HepG2 (cell line): ENCODE measurements around the gene ZSCAN1. TPM values are rescaled to one million over a fixed set of nuclear protein-coding genes. Genes with fewer than 3 reads are reported as not detected.

ENCODE experiments used
- ATF3 ChIP-seq: sonication (generic); formaldehyde crosslinking; IDR thresholded peaks from 2 replicates; pipeline ENCODE4 v1.4.0; 2020; ENCODE audit warnings: missing genetic modification reagents
- FUBP1 ChIP-seq: sonication (generic); formaldehyde crosslinking; IDR thresholded peaks from 2 replicates; pipeline ENCODE4 v1.5.1; 2020; ENCODE audit warnings: missing genetic modification reagents, mild to moderate bottlenecking, borderline replicate concordance
- GMEB2 ChIP-seq: IDR thresholded peaks from 2 replicates; pipeline ENCODE4 v1.6.1; 2016; ENCODE audit warnings: missing biosample characterization, missing genetic modification reagents, low read depth
- GTF3A ChIP-seq: sonication (generic); formaldehyde crosslinking; conservative IDR thresholded peaks from 2 replicates; pipeline ENCODE4 v1.4.0; 2020; ENCODE audit warnings: mild to moderate bottlenecking, missing genetic modification reagents
- IRF1 ChIP-seq: sonication (generic); formaldehyde crosslinking; IDR thresholded peaks from 2 replicates; pipeline ENCODE4 v1.4.0; 2020; ENCODE audit warnings: low read depth, mild to moderate bottlenecking, missing genetic modification reagents
- NCOA2 ChIP-seq: sonication (generic); formaldehyde crosslinking; IDR thresholded peaks from 2 replicates; pipeline ENCODE4 v1.8.0; 2022; ENCODE audit warnings: inconsistent platforms
- NFYB ChIP-seq: sonication (generic); formaldehyde crosslinking; IDR thresholded peaks from 2 replicates; pipeline ENCODE4 v1.4.0; 2020; ENCODE audit warnings: missing genetic modification reagents
- SAFB2 ChIP-seq: sonication (generic); formaldehyde crosslinking; IDR thresholded peaks from 2 replicates; pipeline ENCODE4 v1.5.1; 2020; ENCODE audit warnings: missing genetic modification reagents, low read depth, mild to moderate bottlenecking, borderline replicate concordance
- ZC3H13 ChIP-seq: sonication (generic); formaldehyde crosslinking; IDR thresholded peaks from 2 replicates; pipeline ENCODE4 v1.8.1; 2023; ENCODE audit warnings: mild to moderate bottlenecking, missing genetic modification reagents, moderate library complexity
- ZFP37 ChIP-seq: sonication (generic); formaldehyde crosslinking; IDR thresholded peaks from 2 replicates; pipeline ENCODE4 v1.4.0; 2020; ENCODE audit warnings: missing genetic modification reagents, borderline replicate concordance
- ZNF234 ChIP-seq: sonication (generic); formaldehyde crosslinking; conservative IDR thresholded peaks from 2 replicates; pipeline ENCODE4 v1.5.1; 2020; ENCODE audit warnings: mild to moderate bottlenecking, missing genetic modification reagents
- ZNF260 ChIP-seq: sonication (generic); formaldehyde crosslinking; IDR thresholded peaks from 2 replicates; pipeline ENCODE4 v1.4.0; 2020; ENCODE audit warnings: missing genetic modification reagents, low read depth, mild to moderate bottlenecking, borderline replicate concordance
- ZNF503 ChIP-seq: sonication (generic); formaldehyde crosslinking; IDR thresholded peaks from 2 replicates; pipeline ENCODE4 v1.4.0; 2020; ENCODE audit warnings: missing genetic modification reagents
- polyA plus RNA-seq, 8 experiments: library from polyadenylated mRNA; depleted of rRNA in 3 of 8; stranded (reverse) in 7 of 8; unstranded in 1 of 8; fragments of >200 nt; fragmentation: Illumina TruSeq in 4 of 8; extraction: Trizol in 4 of 8; gene quantifications; 2 replicates each; pipeline versions ENCODE4 v1.2.1 to v1.2.3, GENCODE V29; 2011 to 2016; ENCODE audit warnings: low read depth in 4 of 8, missing spikeins in 1 of 8, mixed read lengths in 1 of 8; ENCODE audit not compliant: insufficient read depth in 1 of 8
- total RNA-seq, 5 experiments: library from RNA; depleted of rRNA; stranded (reverse); fragments of >200 nt; fragmentation: Illumina TruSeq; extraction: Trizol; gene quantifications; 2 replicates each; pipeline ENCODE4 v1.2.3, GENCODE V29; 2016; ENCODE audit warnings: low read depth in 1 of 5
- TF ChIP-seq, protein P1 (sequence below): sonication (generic); formaldehyde crosslinking; IDR thresholded peaks from 2 replicates; pipeline ENCODE4 v1.4.0; 2020; ENCODE audit warnings: missing genetic modification reagents
- TF ChIP-seq, protein P2 (sequence below): sonication (generic); formaldehyde crosslinking; conservative IDR thresholded peaks from 2 replicates; pipeline ENCODE4 v1.8.0; 2022; ENCODE audit warnings: mild to moderate bottlenecking, moderate library complexity, missing genetic modification reagents
- TF ChIP-seq, protein P3 (sequence below): fragments of 450-650 bp; IDR thresholded peaks from 2 replicates; pipeline ENCODE4 v1.6.1; 2017; ENCODE audit warnings: mild to moderate bottlenecking

Gene ZSCAN1
- total and polyA plus RNA-seq, 2 of the 13 experiments (the other 11 are each of a cell fraction or from before 2014, with no cell fraction given) = not detected

GRCh38 chr19:58038688-58039204 is 4.9 kb downstream of the ZSCAN1 start (continued):
- TF ChIP-seq, protein P1, sequence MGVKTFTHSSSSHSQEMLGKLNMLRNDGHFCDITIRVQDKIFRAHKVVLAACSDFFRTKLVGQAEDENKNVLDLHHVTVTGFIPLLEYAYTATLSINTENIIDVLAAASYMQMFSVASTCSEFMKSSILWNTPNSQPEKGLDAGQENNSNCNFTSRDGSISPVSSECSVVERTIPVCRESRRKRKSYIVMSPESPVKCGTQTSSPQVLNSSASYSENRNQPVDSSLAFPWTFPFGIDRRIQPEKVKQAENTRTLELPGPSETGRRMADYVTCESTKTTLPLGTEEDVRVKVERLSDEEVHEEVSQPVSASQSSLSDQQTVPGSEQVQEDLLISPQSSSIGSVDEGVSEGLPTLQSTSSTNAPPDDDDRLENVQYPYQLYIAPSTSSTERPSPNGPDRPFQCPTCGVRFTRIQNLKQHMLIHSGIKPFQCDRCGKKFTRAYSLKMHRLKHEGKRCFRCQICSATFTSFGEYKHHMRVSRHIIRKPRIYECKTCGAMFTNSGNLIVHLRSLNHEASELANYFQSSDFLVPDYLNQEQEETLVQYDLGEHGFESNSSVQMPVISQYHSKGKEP = no peak
- TF ChIP-seq IRF1 = no peak
- TF ChIP-seq, protein P2, sequence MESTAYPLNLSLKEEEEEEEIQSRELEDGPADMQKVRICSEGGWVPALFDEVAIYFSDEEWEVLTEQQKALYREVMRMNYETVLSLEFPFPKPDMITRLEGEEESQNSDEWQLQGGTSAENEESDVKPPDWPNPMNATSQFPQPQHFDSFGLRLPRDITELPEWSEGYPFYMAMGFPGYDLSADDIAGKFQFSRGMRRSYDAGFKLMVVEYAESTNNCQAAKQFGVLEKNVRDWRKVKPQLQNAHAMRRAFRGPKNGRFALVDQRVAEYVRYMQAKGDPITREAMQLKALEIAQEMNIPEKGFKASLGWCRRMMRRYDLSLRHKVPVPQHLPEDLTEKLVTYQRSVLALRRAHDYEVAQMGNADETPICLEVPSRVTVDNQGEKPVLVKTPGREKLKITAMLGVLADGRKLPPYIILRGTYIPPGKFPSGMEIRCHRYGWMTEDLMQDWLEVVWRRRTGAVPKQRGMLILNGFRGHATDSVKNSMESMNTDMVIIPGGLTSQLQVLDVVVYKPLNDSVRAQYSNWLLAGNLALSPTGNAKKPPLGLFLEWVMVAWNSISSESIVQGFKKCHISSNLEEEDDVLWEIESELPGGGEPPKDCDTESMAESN (CRISPR knock-in tag) = 0 out of 2 replicates have a peak, but pooled peaks have one; percentile 36
- TF ChIP-seq, protein P3, sequence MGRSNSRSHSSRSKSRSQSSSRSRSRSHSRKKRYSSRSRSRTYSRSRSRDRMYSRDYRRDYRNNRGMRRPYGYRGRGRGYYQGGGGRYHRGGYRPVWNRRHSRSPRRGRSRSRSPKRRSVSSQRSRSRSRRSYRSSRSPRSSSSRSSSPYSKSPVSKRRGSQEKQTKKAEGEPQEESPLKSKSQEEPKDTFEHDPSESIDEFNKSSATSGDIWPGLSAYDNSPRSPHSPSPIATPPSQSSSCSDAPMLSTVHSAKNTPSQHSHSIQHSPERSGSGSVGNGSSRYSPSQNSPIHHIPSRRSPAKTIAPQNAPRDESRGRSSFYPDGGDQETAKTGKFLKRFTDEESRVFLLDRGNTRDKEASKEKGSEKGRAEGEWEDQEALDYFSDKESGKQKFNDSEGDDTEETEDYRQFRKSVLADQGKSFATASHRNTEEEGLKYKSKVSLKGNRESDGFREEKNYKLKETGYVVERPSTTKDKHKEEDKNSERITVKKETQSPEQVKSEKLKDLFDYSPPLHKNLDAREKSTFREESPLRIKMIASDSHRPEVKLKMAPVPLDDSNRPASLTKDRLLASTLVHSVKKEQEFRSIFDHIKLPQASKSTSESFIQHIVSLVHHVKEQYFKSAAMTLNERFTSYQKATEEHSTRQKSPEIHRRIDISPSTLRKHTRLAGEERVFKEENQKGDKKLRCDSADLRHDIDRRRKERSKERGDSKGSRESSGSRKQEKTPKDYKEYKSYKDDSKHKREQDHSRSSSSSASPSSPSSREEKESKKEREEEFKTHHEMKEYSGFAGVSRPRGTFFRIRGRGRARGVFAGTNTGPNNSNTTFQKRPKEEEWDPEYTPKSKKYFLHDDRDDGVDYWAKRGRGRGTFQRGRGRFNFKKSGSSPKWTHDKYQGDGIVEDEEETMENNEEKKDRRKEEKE = no peak
- no peak for TF ChIP-seq SAFB2 (CRISPR knock-in tag)
- TF ChIP-seq ATF3 (CRISPR knock-in tag) = no peak
- TF ChIP-seq FUBP1 (CRISPR knock-in tag) = no peak
- no peak for TF ChIP-seq GMEB2 (CRISPR knock-in tag)
- no peak for TF ChIP-seq NFYB (CRISPR knock-in tag)
- TF ChIP-seq ZNF503 (CRISPR knock-in tag) = no peak
- TF ChIP-seq ZNF260 (CRISPR knock-in tag) = no peak
- no peak for TF ChIP-seq ZC3H13 (CRISPR knock-in tag)
- no peak for TF ChIP-seq ZNF234 (CRISPR knock-in tag)
- TF ChIP-seq GTF3A (CRISPR knock-in tag) = no peak
- no peak for TF ChIP-seq NCOA2 (CRISPR knock-in tag)
- no peak for TF ChIP-seq ZFP37 (CRISPR knock-in tag)
